ENCODE measurements around the gene SEPHS1. TPM values are rescaled to one million over a fixed set of nuclear protein-coding genes. Genes with fewer than 3 reads are reported as not detected.
"Not testable (repeated sequence)": the region's sequence is repeated elsewhere in the genome, so short reads cannot be mapped to it uniquely, and the experiment has no call there.

Gene SEPHS1
- total RNA-seq, 1 donor from 2014 or later: 39.6 TPM

DNA sequence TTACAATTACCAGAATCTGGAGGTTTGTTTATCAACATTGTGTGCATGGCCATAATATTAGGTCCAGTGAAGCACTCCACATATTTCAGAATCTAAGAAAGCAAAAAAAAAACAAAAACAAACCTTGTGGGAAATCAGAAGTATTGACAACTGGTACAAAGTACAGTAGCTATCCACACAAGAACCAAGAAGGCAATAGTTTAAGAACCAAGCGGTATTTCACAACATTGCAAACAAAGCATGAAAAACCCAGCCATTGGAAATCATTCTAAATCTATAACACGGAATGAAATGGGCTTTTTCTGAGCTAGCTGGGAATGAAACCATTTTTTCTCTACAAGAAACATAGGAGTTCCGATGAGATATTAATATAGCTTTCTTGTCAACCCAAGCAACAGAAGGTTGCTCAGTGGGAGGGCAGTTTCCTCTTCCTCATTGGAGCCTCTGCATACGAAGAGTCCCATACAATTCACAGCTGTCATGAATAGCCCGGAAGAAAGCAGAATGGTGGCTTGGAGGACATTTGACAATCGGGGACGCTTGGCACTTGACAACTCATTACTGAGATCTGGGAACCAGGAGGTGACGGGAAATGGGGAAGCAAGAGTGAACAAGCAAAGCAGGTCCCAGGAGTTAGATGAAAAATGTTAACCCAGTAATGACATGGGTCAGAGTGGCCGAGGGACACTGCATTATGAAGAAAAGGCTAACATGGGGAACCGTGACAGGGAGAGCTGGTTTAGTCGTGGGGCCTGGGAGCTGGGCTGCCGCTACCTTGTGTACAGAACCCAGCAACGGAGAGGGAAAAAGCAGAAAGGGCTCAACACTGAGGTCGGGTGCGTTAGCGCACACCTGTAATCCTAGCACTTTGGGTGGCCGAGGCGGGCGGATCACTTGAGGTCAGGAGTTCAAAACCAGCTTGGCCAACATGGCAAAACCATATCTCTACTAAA, 56.0 kb downstream of the SEPHS1 start:
- DNase-seq (ENCODE audit: low read depth): no peak

DNA sequence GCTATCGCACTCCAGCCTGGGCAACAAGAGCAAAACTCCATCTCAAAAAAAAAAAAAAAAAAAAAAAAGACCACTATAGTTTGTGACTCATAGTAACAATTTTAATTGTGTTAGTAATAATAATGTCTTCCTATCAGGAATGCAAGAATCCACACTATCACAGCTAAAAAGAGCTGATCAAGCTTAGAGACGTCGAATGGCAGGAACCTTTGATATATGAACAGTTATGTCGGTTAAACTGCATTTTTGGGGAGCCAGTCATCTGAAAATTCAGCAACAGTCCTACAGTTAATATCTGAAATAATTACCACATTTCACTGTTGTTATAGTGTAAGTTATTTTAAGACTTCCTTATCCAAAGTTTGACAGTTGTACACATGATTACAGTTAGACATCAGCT, 57.0 kb downstream of the SEPHS1 start:
- DNase-seq (ENCODE audit: low read depth): no peak

DNA sequence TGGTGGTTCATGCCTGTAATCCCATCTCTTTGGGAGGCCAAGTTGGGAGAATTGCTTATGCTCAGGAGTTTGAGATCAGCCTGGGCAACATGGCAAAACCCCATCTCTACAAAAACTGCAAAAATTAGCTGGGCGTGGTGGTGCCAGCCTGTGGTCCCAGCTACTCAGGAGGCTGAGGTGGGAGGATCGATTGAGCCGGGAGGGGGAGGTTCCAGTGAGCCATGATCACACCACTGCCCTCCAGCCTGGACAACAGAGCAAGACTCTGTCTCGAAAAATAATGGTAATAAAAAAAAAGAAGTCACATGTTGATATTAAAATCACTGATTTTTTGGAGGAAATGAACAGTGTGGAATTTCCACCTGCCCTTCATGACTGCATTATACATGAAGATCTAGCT, 64.0 kb downstream of the SEPHS1 start:
- no peak for DNase-seq (ENCODE audit: low read depth)

DNA sequence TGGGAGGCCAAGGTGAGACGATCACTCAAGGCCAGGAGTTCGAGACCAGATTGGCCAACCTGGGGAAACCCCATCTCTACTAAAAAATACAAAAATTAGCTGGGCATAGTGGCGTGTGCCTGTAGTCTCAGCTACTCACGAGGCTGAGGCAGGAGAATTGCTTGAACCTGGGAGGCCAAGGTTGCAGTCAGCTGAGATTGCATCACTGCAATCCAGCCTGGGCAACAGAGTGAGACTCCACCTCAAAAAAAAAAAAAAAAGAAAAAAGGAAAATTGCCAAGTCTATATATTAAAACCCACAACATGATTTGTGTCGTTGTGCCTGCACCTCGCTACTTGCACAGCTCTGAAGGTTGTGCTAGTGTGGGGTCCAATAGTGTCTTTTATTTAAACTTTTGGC, 65.7 kb downstream of the SEPHS1 start:
- not testable (repeated sequence) for DNase-seq (ENCODE audit: low read depth)

DNA sequence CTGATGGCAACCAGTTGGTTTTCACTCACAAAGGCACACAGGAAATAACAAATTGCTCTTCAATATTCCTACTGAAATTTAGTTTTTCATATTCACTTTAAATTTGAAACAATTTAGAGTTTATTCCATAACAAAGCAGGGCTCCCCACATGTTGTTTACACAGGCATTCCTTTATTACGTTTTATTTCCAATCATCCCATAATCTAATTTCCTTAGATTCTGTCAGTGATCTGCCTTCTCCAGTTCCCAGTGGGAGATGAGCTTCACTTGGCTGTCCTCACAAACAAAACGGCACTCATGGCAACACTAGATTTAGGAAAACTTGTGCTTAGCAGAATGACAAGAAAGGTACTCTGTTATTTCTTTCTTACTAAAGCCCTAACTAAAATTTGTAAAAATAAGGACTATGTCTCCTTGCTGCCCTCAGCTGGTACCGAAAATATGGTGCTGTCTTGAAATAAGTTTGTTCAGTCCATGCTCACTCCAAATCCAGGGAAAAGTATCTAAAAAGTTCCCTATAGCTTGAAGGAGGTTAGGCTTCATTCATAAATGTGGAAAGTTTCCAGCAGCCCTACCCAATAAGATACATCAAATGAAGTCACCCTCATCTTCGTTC, 71.2 kb downstream of the SEPHS1 start:
- peak; percentile 12 for DNase-seq (ENCODE audit: low read depth)

DNA sequence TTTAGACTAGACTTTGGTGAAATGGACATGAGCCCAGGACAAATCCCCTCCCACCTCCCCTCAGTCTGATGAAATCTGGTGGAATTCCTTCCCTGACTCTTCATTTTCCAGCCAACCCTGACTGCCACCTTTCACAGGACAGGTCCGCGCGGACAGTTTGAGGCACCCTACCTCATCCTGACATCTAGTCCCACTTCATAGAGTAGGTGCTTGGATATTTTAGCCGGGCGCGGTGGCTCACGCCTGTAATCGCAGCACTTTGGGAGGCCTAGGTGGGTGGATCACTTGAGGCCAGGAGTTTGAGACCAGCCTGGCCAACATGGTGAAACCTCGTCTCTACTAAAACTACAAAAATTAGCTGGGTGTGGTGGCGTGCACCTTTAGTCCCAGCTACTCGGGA, 71.9 kb downstream of the SEPHS1 start:
- not testable (repeated sequence) for DNase-seq (ENCODE audit: low read depth)

DNA sequence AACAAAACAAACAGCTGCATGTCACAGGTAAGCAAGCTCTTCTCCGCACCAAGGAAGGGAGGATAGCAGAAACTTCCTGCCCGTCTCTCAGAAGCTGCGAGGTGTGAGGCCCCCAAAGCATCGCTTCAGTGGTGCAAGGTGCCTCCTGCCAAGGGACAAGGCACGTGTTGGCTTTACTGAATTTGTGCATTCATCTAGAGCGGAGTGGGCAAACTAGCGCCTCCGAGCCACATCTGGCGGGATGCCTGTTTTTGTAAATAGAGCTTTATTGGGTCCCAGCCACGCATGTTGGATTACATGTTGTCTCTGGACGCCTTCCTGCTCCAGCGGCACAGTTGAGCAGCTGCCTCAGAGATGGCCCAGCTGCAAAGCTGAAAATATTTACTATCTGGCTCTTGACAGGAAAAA, 75.9 kb downstream of the SEPHS1 start:
- DNase-seq (ENCODE audit: low read depth): peak; percentile 51

DNA sequence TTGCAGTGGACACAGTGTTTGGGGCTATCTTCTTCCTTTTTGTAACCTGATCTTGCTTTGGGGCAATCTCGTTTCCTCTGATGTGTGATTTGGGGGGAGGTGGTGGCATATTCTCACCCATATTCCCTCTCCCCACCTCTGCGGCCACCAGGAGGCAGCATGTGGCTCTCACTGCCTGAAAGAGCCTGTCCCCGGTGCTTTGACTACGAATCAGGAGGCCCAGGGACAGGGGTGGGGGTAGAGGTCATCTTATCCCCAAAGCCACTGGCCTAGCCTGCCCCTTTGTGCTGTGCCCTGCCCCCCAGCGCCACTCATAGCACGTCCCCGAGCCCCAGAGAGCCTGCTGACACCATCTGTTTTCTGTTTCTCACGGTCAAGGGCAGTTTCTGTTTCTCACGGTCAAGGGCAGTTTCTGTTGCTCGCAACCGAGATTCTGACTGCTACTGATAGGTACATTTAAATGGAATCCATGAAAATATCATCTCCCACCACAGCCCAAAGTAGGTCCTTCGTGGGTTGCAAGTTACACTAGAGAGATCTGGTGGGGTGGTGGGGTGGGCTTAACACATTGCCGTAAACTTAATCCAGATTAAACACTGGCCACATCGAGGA, 76.4 kb downstream of the SEPHS1 start:
- no peak for DNase-seq (ENCODE audit: low read depth)

DNA sequence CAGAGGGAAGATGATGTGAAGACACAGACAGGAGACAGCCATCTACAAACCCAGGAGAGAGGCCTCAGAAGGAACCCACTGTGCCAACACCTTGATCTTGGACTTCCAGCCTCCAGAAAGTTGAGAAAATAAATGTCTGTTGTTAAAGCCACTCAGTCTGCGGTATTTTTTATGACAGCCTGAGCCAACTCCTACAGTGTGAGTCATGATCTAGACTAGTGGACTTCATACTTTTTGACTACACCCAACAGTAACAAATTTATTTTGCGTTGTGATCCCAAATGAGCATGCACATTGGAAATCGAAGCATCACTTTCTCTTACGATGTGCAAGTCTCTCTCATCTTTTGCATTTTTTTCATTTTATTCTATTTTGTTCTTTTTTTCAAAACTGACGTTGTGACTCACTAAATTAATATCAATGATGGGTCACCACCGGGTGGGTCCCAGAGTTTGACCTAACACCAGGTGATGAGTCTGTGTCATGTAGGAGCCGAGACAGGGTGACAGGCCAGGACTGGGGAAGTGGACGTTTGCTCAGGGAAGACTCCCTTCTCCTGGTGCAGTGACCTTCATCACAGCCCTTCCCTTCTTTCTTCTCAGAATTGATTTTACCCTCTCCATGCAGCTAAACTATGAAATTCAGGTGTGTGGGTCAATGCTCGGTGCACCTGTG, 77.1 kb downstream of the SEPHS1 start:
- DNase-seq (ENCODE audit: low read depth): peak; percentile 14

DNA sequence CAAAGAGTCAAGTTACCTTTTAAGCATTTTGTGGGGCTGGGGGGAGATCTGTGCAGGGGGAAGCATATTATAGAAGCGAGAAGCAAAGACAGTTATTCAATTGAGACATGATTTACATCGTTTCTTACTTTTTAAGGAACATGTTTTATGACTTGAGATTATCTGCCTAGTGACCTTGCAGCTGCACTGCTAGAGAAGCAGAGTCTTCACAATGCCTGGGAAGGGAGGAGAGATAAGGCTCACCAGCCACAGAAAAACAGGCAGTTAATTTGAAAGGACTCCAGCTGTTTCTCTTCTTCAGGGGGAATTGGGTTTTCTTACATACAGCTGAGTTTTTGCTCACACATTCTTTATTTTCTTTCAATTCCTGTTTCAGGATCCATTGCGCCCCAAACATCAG, 79.3 kb downstream of the SEPHS1 start:
- DNase-seq (ENCODE audit: low read depth): peak; percentile 4

DNA sequence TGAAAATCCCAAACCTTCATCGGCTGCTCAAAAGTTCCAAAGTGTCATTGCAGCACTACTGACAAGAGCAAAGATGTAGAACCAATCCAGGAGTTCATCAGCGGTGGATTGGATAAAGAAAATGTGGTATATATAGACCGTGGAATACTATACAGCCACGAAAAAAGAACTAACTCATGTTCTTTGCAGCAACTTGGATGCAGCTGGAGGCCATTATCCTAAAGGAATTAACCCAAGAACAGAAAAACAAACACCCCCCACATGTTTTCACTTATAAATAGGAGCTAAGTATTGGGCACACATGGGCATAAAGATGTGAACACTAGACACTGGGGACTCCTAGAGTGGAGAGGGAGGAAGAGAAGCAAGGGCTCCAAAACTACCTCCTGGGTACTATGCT, 79.8 kb downstream of the SEPHS1 start:
- no peak for DNase-seq (ENCODE audit: low read depth)

Other genes starting within 250 kb of the SEPHS1 start
- gene OPTN, start 248.1 kb downstream of the SEPHS1 start, total RNA-seq: 75.2 and 77.3 TPM in 2 replicates
- 0.05 and 0.10 TPM in 2 replicates for gene MCM10, start 186.7 kb downstream of the SEPHS1 start, total RNA-seq
- gene UCMA, start 113.9 kb downstream of the SEPHS1 start, total RNA-seq: not detected in 2 replicates
- gene PHYH, start 48.2 kb downstream of the SEPHS1 start, total RNA-seq: 46.9 and 54.7 TPM in 2 replicates
- gene BEND7, start 180.7 kb upstream of the SEPHS1 start, total RNA-seq: 5.8 and 11.2 TPM in 2 replicates
- gene PRPF18, start 238.7 kb upstream of the SEPHS1 start, total RNA-seq: 36.5 and 43.5 TPM in 2 replicates